B cell (primary cell): ENCODE data around the gene IGFBP3. TPM values are rescaled to one million over a fixed set of nuclear protein-coding genes. Genes with fewer than 3 reads are reported as not detected.

ENCODE experiments used
- ATAC-seq: fragments of 200-7000 bp; cut with Tn5 transposase; one replicate; pipeline ENCODE4 v1.10.0; 2021; ENCODE audit warnings: low read depth, mild to moderate bottlenecking, moderate number of reproducible peaks, moderate library complexity
- CTCF ChIA-PET: fragments of 350-600 bp; sonication (Branson Sonifier 250); formaldehyde crosslinking; loops from one replicate; lab custom pipeline; 2021; ENCODE audit warnings: antibody characterized with exemption, inconsistent platforms; lab: Charles Lee
- POLR2A ChIA-PET: fragments of 350-600 bp; sonication (Branson Sonifier 250); formaldehyde crosslinking; loops from one replicate; lab custom pipeline; 2021; ENCODE audit warnings: antibody characterized with exemption; lab: Charles Lee
- DNase-seq: peaks from one replicate; pipeline ENCODE4 v3.0.0; 2013
- H2AFZ ChIP-seq: 2 replicates; pipeline ENCODE4 v1.6.1; 2012; ENCODE audit warnings: mild to moderate bottlenecking, low read depth, low read length; ENCODE audit not compliant: insufficient read depth, poor library complexity, severe bottlenecking
- H3K27ac ChIP-seq, 2 donors: 1 replicate in 1 of 2; 2 replicates in 1 of 2; pipeline ENCODE4 v1.5.1; 2012 to 2013; ENCODE audit warnings: low read length in 2 of 2, mild to moderate bottlenecking in 2 of 2, moderate library complexity in 1 of 2
- H3K27me3 ChIP-seq, 4 experiments: fragments of 200-600 bp in 1 of 4; sonication (generic) in 1 of 4; replicated peaks in 1 of 4; 1 replicate in 2 of 4; 2 replicates in 2 of 4; pipeline versions ENCODE4 v1.6.1 to v1.7.0; 2013 to 2016; ENCODE audit warnings: low read length in 3 of 4, mild to moderate bottlenecking in 2 of 4, mixed read lengths in 1 of 4, moderate library complexity in 1 of 4; ENCODE audit not compliant: insufficient read depth in 4 of 4, control insufficient read depth in 3 of 4; ENCODE audit errors: control extremely low read depth in 1 of 4
- H3K36me3 ChIP-seq, 2 experiments: replicated peaks in 1 of 2; 1 replicate in 1 of 2; 2 replicates in 1 of 2; pipeline versions ENCODE4 v1.6.1 to v1.7.1; 2013; ENCODE audit warnings: low read length in 1 of 2; ENCODE audit not compliant: insufficient read depth in 2 of 2, control insufficient read depth in 1 of 2; ENCODE audit errors: control extremely low read depth in 1 of 2, extremely low read depth in 1 of 2
- H3K4me1 ChIP-seq, 2 donors: fragments of 200-600 bp in 1 of 2; sonication (generic) in 1 of 2; 1 replicate in 1 of 2; 2 replicates in 1 of 2; pipeline versions ENCODE4 v1.5.1 to v1.6.1; 2013 to 2017; ENCODE audit warnings: low read length in 2 of 2; ENCODE audit not compliant: control insufficient read depth in 2 of 2, insufficient read depth in 2 of 2
- H3K4me2 ChIP-seq: replicated peaks from 2 replicates; pipeline ENCODE3; 2012; ENCODE audit warnings: mild to moderate bottlenecking, low read depth, low read length; ENCODE audit not compliant: poor library complexity, severe bottlenecking
- H3K4me3 ChIP-seq, 5 experiments: fragments of 200-600 bp in 1 of 5; sonication (generic) in 1 of 5; 1 replicate in 3 of 5; 2 replicates in 2 of 5; pipeline versions ENCODE4 v1.5.1 to v1.7.0; 2011 to 2016; ENCODE audit warnings: low read length in 4 of 5, mild to moderate bottlenecking in 4 of 5, low read depth in 2 of 5, control low read depth in 1 of 5, moderate library complexity in 1 of 5; ENCODE audit not compliant: insufficient read depth in 1 of 5; ENCODE audit errors: control extremely low read depth in 1 of 5, extremely low read depth in 1 of 5
- H3K79me2 ChIP-seq: fragments of 200-600 bp; sonication (generic); one replicate; pipeline ENCODE4 v1.6.0; 2016; ENCODE audit warnings: low read length; ENCODE audit not compliant: control insufficient read depth, insufficient read depth
- H3K9ac ChIP-seq: fragments of 200-600 bp; sonication (generic); 2 replicates; pipeline ENCODE4 v1.6.1; 2017; ENCODE audit warnings: mild to moderate bottlenecking, low read length, moderate library complexity
- H3K9me3 ChIP-seq, 3 donors: one replicate each; pipeline versions ENCODE4 v1.6.1 to v1.7.1; 2013; ENCODE audit warnings: low read length in 2 of 3; ENCODE audit not compliant: control insufficient read depth in 2 of 3, insufficient read depth in 1 of 3; ENCODE audit errors: control extremely low read depth in 1 of 3
- H4K20me1 ChIP-seq: 2 replicates; pipeline ENCODE4 v1.6.0; 2012; ENCODE audit warnings: mild to moderate bottlenecking, low read length; ENCODE audit not compliant: insufficient read depth, control insufficient read depth, poor library complexity, severe bottlenecking
- H3K27ac Mint-ChIP-seq: one replicate; pipeline ENCODE4 v1.8.0; 2021; ENCODE audit warnings: mixed read lengths
- H3K27me3 Mint-ChIP-seq: one replicate; pipeline ENCODE4 v1.8.0; 2021; ENCODE audit warnings: mixed read lengths
- H3K4me1 Mint-ChIP-seq: one replicate; pipeline ENCODE4 v1.8.0; 2021; ENCODE audit warnings: mixed read lengths
- H3K4me3 Mint-ChIP-seq: one replicate; pipeline ENCODE4 v1.8.0; 2021; ENCODE audit warnings: mixed read lengths
- H3K9me3 Mint-ChIP-seq: one replicate; pipeline ENCODE4 v1.8.0; 2022; ENCODE audit warnings: mixed read lengths; ENCODE audit not compliant: insufficient read depth
- EZH2 ChIP-seq: IDR thresholded peaks from 2 replicates; pipeline ENCODE4 v1.6.1; 2012; ENCODE audit warnings: borderline replicate concordance, low read depth, mild to moderate bottlenecking, moderate library complexity, low read length; ENCODE audit not compliant: insufficient read depth, poor library complexity, severe bottlenecking
- WGBS: methylation state at CpG from one replicate; pipeline ENCODE4 v1.1.5; 2013; ENCODE audit warnings: missing lambda C conversion rate; ENCODE audit not compliant: insufficient coverage; 5-methylcytosine and 5-hydroxymethylcytosine counted together
- intact Hi-C: fragments of 100-400 bp; cut with micrococcal nuclease; formaldehyde crosslinking; loops from one replicate; pipeline ENCODE4 v1.10.0; 2022
- polyA plus RNA-seq: library from polyadenylated mRNA; depleted of rRNA; stranded (reverse); fragments of >200 nt; gene quantifications from 2 replicates; pipeline ENCODE4 v1.2.3, GENCODE V29; 2012
- total RNA-seq, 2 donors: library from RNA; stranded (reverse); fragments of 120-200 nt in 1 of 2; gene quantifications; 1 replicate in 1 of 2; 2 replicates in 1 of 2; pipeline versions ENCODE4 v1.2.3 to v1.2.4, GENCODE V29; 2013 to 2022
- TF ChIP-seq, protein P1 (sequence below): fragments of 200-600 bp; IDR thresholded peaks from one replicate; pipeline ENCODE4 v1.8.0; 2022; ENCODE audit warnings: antibody characterized with exemption, mild to moderate bottlenecking

The IGFBP3 gene
- total and polyA plus RNA-seq, 2 donors (not counting 1 experiment from before 2014, with no cell fraction given) = not detected

DNA sequence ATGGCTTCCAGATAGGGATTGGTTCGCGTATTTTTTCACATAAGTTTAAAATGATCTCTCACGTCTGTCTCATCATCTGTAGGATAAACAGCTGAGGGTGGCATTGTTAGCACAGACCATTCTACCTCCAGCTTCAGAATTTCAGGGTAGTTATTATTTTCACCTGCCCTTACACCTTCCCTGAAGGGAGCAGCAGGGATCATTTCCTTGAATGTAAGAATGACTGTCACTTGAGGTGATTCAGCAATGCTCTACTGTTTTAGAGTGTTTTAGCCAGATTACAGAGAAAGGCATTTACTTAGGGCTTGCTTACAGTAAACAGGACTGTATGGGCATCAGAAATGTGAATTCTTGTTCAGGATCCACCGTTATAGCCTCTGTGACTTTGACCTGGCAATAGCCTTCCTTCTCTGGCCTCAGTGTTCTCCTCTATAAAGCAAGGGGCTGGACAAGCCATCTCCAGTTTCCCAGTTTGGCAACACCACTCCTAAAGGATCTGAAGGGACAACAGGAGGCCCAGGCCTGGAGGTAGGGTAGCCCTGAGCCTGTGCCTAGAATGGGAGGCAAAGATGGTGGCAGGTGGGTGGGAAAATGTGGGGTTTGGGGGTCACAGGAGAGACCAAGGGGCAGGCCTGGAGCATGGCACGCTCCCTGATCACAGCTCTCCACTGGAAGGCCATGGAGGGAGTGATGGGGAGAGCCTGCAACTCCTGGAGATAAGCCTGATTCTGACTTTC is 34.0 kb downstream of the IGFBP3 start:
- H3K27ac Mint-ChIP-seq = no peak overlapping the region

DNA sequence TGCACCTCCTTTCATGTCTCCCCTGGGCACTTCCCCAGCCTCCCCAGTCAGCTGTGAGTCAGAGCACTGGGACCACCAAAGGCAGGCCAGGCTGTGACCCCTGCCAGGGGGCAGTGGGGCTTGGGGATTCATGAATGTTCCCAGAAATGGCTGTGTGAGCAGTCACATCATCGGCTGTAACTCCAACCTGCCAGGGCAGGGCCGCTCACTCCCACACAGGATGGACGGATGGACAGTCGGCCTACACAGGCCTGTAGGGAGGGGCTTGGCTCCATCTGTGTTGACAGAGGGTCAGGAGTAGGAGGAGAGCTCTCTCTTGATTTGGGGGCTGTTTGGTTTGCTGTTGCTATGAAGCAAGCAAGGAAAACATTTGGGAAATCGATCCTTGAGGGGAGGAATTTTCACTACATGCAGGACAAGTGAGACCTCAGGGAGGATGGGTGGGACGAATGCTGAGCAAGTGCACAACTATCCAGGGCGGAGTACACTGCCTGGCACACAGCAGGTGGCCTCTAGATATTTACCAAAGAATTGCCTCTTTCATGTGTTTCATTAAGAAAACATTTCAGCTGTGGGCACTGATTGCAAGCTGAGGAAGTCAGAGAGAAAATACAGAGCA is 35.7 kb downstream of the IGFBP3 start:
- 93% methylated on average over 7 of the region's 7 CpGs for WGBS
- Histone ChIP-seq H4K20me1 (no peaks in the 10 kb centered on the region), H3K79me2 (no peaks in the 10 kb centered on the region), H3K27me3 (peaks cover 0 to 31% (median 16%) of the 10 kb centered on the region in 4 experiments), H2AFZ (no peak overlapping the region), H3K4me3 (no peak overlapping the region), H3K27ac (no peak overlapping the region), H3K9me3 (peaks cover 0 to 1% (median 0%) of the 10 kb centered on the region in 3 donors), H3K9ac (no peak overlapping the region), H3K4me1 (no peaks in the 10 kb centered on the region), H3K36me3 (no peaks in the 10 kb centered on the region), H3K4me2 (no peak overlapping the region)
- Mint-ChIP-seq H3K9me3 (no peaks in the 10 kb centered on the region), H3K4me3 (no peak overlapping the region), H3K27ac (no peak overlapping the region), H3K4me1 (peaks cover 2% of the 10 kb centered on the region), H3K27me3 (peaks cover 63% of the 10 kb centered on the region)
- TF ChIP-seq, protein P1, sequence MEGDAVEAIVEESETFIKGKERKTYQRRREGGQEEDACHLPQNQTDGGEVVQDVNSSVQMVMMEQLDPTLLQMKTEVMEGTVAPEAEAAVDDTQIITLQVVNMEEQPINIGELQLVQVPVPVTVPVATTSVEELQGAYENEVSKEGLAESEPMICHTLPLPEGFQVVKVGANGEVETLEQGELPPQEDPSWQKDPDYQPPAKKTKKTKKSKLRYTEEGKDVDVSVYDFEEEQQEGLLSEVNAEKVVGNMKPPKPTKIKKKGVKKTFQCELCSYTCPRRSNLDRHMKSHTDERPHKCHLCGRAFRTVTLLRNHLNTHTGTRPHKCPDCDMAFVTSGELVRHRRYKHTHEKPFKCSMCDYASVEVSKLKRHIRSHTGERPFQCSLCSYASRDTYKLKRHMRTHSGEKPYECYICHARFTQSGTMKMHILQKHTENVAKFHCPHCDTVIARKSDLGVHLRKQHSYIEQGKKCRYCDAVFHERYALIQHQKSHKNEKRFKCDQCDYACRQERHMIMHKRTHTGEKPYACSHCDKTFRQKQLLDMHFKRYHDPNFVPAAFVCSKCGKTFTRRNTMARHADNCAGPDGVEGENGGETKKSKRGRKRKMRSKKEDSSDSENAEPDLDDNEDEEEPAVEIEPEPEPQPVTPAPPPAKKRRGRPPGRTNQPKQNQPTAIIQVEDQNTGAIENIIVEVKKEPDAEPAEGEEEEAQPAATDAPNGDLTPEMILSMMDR = no peak
- no peak for TF ChIP-seq EZH2
- ChIA-PET POLR2A (no interaction called here), CTCF (no interaction called here)
- no peak for DNase-seq
- ATAC-seq = no peak
- intact Hi-C loops = no loop called here

More for the DNA sequence above, 34.0 kb downstream of the IGFBP3 start:
- Mint-ChIP-seq H3K27me3 (peaks cover 63% of the 10 kb centered on the region), H3K4me1 (peaks cover 2% of the 10 kb centered on the region), H3K9me3 (no peaks in the 10 kb centered on the region), H3K4me3 (no peak overlapping the region)
- H3K27me3 ChIP-seq = peaks cover 0 to 34% (median 15%) of the 10 kb centered on the region in 4 experiments
- DNase-seq = no peak
- H3K4me1 ChIP-seq = no peaks in the 10 kb centered on the region
- POLR2A ChIA-PET = no interaction called here
- no peak overlapping the region for H3K9ac ChIP-seq
- H3K79me2 ChIP-seq = no peaks in the 10 kb centered on the region
- TF ChIP-seq, protein P1 = no peak
- no peak for TF ChIP-seq EZH2
- H2AFZ ChIP-seq = no peak overlapping the region
- H3K27ac ChIP-seq = no peak overlapping the region
- H3K4me2 ChIP-seq = no peak overlapping the region
- intact Hi-C loops = no loop called here
- H3K36me3 ChIP-seq = no peaks in the 10 kb centered on the region
- H4K20me1 ChIP-seq = no peaks in the 10 kb centered on the region
- H3K4me3 ChIP-seq = no peak overlapping the region
- CTCF ChIA-PET = no interaction called here
- H3K9me3 ChIP-seq = no peaks in the 10 kb centered on the region
- ATAC-seq = no peak
- WGBS = 91% methylated on average over 4 of the region's 5 CpGs
